ENCODE measurements around the gene RANBP17. TPM values are rescaled to one million over a fixed set of nuclear protein-coding genes. Genes with fewer than 3 reads are reported as not detected.

The RANBP17 gene
- total RNA-seq, 2 experiments from 2014 or later, result not detected

DNA sequence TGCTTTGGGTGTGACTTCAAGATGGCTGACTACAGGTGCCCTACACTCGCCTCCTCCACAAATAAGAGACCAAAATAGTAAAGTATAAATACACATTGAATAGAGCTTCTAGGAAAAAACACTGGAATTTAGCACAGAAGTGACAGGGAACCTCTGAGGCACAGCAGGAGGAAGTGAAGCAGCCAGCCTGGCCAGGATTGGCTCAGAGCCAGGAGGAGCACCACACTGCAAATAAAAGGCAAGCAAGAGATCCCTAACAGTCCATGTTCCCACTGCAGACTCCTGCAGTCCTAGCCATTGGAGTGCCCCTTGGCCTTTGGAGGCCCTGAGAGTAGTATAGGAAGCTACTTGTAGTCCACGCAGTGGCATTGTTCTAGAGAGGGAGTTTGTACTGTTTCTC, 260.6 kb downstream of the RANBP17 start:
- DNase-seq, result no peak
- Mint-ChIP-seq H3K27ac (no peak overlapping the region), H3K27me3 (no peaks in the 10 kb centered on the region), H3K4me1 (ENCODE audit: low read depth) (no peaks in the 10 kb centered on the region), H3K4me3 (no peak overlapping the region), H3K36me3 (ENCODE audit: low read depth) (no peaks in the 10 kb centered on the region), H3K9me3 (peaks cover 9% of the 10 kb centered on the region)
- no peak for ATAC-seq
- ChIA-PET CTCF (no interaction called here), POLR2A (no interaction called here)
- TF ChIP-seq, protein P1, sequence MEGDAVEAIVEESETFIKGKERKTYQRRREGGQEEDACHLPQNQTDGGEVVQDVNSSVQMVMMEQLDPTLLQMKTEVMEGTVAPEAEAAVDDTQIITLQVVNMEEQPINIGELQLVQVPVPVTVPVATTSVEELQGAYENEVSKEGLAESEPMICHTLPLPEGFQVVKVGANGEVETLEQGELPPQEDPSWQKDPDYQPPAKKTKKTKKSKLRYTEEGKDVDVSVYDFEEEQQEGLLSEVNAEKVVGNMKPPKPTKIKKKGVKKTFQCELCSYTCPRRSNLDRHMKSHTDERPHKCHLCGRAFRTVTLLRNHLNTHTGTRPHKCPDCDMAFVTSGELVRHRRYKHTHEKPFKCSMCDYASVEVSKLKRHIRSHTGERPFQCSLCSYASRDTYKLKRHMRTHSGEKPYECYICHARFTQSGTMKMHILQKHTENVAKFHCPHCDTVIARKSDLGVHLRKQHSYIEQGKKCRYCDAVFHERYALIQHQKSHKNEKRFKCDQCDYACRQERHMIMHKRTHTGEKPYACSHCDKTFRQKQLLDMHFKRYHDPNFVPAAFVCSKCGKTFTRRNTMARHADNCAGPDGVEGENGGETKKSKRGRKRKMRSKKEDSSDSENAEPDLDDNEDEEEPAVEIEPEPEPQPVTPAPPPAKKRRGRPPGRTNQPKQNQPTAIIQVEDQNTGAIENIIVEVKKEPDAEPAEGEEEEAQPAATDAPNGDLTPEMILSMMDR (IDR thresholded peaks at IDR 0.05), result no peak
- intact Hi-C loops (cut with micrococcal nuclease), result no loop called here

DNA sequence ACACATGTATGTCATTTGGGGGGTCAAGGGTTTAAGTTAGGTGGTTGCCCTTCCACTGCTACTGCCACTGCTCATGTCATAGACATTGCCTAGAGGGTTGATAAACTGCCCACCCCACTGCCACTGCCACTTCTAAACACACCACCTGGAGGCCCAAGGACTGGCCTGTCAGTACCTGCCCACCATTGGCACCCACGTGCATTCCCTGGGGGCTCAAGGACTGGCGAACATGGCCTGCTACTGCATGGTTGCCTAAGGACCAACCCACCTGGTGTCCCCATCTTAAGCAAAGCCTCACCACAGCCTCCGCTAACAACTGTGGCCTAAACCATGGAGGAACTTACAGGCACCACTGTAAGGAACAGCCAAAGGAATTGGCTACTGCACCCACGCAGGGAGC, 261.6 kb downstream of the RANBP17 start:
- ChIA-PET POLR2A (no interaction called here), CTCF (no interaction called here)
- Mint-ChIP-seq H3K4me3 (no peak overlapping the region), H3K27me3 (no peaks in the 10 kb centered on the region), H3K4me1 (ENCODE audit: low read depth) (no peaks in the 10 kb centered on the region), H3K36me3 (ENCODE audit: low read depth) (no peaks in the 10 kb centered on the region), H3K9me3 (peaks cover 9% of the 10 kb centered on the region), H3K27ac (no peak overlapping the region)
- intact Hi-C loops (cut with micrococcal nuclease), result no loop called here
- TF ChIP-seq, protein P1 (IDR thresholded peaks at IDR 0.05), result no peak
- DNase-seq, result no peak
- no peak for ATAC-seq

- H3K27me3 Mint-ChIP-seq, result no peaks in the 10 kb centered on the region
- H3K27ac Mint-ChIP-seq, result no peak overlapping the region
- TF ChIP-seq, protein P1 (IDR thresholded peaks at IDR 0.05), result no peak
- H3K4me1 Mint-ChIP-seq (ENCODE audit: low read depth), result no peaks in the 10 kb centered on the region
- ATAC-seq (no peak), DNase-seq (no peak)
- intact Hi-C loops (cut with micrococcal nuclease), result no loop called here
- ChIA-PET POLR2A (no interaction called here), CTCF (no interaction called here)
- H3K4me3 Mint-ChIP-seq, result no peak overlapping the region
- no peaks in the 10 kb centered on the region for H3K9me3 Mint-ChIP-seq
- no peaks in the 10 kb centered on the region for H3K36me3 Mint-ChIP-seq (ENCODE audit: low read depth)
These were observed 265.5 kb downstream of the RANBP17 start for GRCh38 chr5:171127314-171127713.

GRCh38 chr5:171128136-171128535, 266.3 kb downstream of the RANBP17 start:
- intact Hi-C loops (cut with micrococcal nuclease), result no loop called here

GRCh38 chr5:171129308-171129707, 267.5 kb downstream of the RANBP17 start:
- CTCF ChIA-PET, result no interaction called here
- ATAC-seq, result no peak
- H3K27me3 Mint-ChIP-seq, result no peaks in the 10 kb centered on the region
- no peaks in the 10 kb centered on the region for H3K9me3 Mint-ChIP-seq
- H3K4me1 Mint-ChIP-seq (ENCODE audit: low read depth), result no peaks in the 10 kb centered on the region
- TF ChIP-seq, protein P1 (IDR thresholded peaks at IDR 0.05), result no peak
- H3K4me3 Mint-ChIP-seq, result no peak overlapping the region
- intact Hi-C loops (cut with micrococcal nuclease), result no loop called here
- POLR2A ChIA-PET, result no interaction called here
- H3K27ac Mint-ChIP-seq, result no peak overlapping the region
- H3K36me3 Mint-ChIP-seq (ENCODE audit: low read depth), result no peaks in the 10 kb centered on the region
- no peak for DNase-seq

More at GRCh38 chr5:171128136-171128535, 266.3 kb downstream of the RANBP17 start:
- Mint-ChIP-seq H3K4me1 (ENCODE audit: low read depth) (no peaks in the 10 kb centered on the region), H3K36me3 (ENCODE audit: low read depth) (no peaks in the 10 kb centered on the region), H3K27me3 (no peaks in the 10 kb centered on the region), H3K27ac (no peak overlapping the region), H3K9me3 (no peaks in the 10 kb centered on the region), H3K4me3 (no peak overlapping the region)
- ChIA-PET CTCF (no interaction called here), POLR2A (no interaction called here)
- TF ChIP-seq, protein P1 (IDR thresholded peaks at IDR 0.05), result no peak
- no peak for ATAC-seq
- DNase-seq, result no peak

Measured in activated CD8-positive, alpha-beta T cell treated with anti-CD3 and anti-CD28 coated beads for 36 hours (primary cell).